ENCODE results near the gene MYCN. TPM values are rescaled to one million over a fixed set of nuclear protein-coding genes. Genes with fewer than 3 reads are reported as not detected.

The MYCN gene
- total and polyA plus RNA-seq, 5 donors, result 0.23 to 0.42 (median 0.29) TPM

- no peaks in the 10 kb centered on the region for H3K9me3 ChIP-seq (ENCODE audit: control insufficient read depth, low read length)
- H3K4me3 ChIP-seq (ENCODE audit: low read length), result peak overlapping the region; percentile 31
- H3K4me1 ChIP-seq (ENCODE audit: control insufficient read depth, insufficient read depth, low read length), result no peaks in the 10 kb centered on the region
- H3K27me3 ChIP-seq (ENCODE audit: control insufficient read depth, insufficient read depth), result no peaks in the 10 kb centered on the region
- H3K27ac ChIP-seq (ENCODE audit: low read length), result no peak overlapping the region
- ATAC-seq, result peak; percentile 3 to 6
- WGBS, result under 1% methylated on average over 52 of the region's 52 CpGs
- intact Hi-C loops (cut with DNase I), result loop anchor here in 3 of 4 donors (5.0 to 10.0 kb wide), 5 partner anchors 341 to 666 kb away; no protein-coding TSS in a partner anchor
- peak in 1 of 3 donors; percentile 47 for DNase-seq
Measured at GRCh38 chr2:15940661-15941480, 521 bp downstream of the MYCN start.

- ATAC-seq (no peak), DNase-seq (peak in 1 of 3 donors; percentile 18)
- H3K4me1 ChIP-seq (ENCODE audit: control insufficient read depth, insufficient read depth, low read length), result no peaks in the 10 kb centered on the region
- H3K27me3 ChIP-seq (ENCODE audit: control insufficient read depth, insufficient read depth), result no peaks in the 10 kb centered on the region
- intact Hi-C loops (cut with DNase I), result loop anchor here in 3 of 4 donors (5.0 to 10.0 kb wide), 5 partner anchors 341 to 666 kb away; no protein-coding TSS in a partner anchor
- no peak overlapping the region for H3K27ac ChIP-seq (ENCODE audit: low read length)
- H3K9me3 ChIP-seq (ENCODE audit: control insufficient read depth, low read length), result no peaks in the 10 kb centered on the region
- WGBS, result under 1% methylated on average over 14 of the region's 14 CpGs
- H3K4me3 ChIP-seq (ENCODE audit: low read length), result peak overlapping the region; percentile 31
Measured at GRCh38 chr2:15941481-15941850, 1.1 kb downstream of the MYCN start.

- intact Hi-C loops (cut with DNase I), result loop anchor here in 3 of 4 donors (5.0 to 10.0 kb wide), 5 partner anchors 340 to 665 kb away; no protein-coding TSS in a partner anchor
- WGBS, result under 1% methylated on average over 98 of the region's 98 CpGs
- H3K4me1 ChIP-seq (ENCODE audit: control insufficient read depth, insufficient read depth, low read length), result no peaks in the 10 kb centered on the region
- no peaks in the 10 kb centered on the region for H3K9me3 ChIP-seq (ENCODE audit: control insufficient read depth, low read length)
- no peak overlapping the region for H3K27ac ChIP-seq (ENCODE audit: low read length)
- DNase-seq (peak; percentile 34 to 65 (median 50)), ATAC-seq (peak; percentile 15 to 17)
- peak overlapping the region; percentile 31 for H3K4me3 ChIP-seq (ENCODE audit: low read length)
- H3K27me3 ChIP-seq (ENCODE audit: control insufficient read depth, insufficient read depth), result no peaks in the 10 kb centered on the region
Measured at GRCh38 chr2:15941871-15942710, 1.7 kb downstream of the MYCN start.

GRCh38 chr2:15942711-15943345, 2.5 kb downstream of the MYCN start:
- H3K27me3 ChIP-seq (ENCODE audit: control insufficient read depth, insufficient read depth), result no peaks in the 10 kb centered on the region
- ATAC-seq (no peak), DNase-seq (no peak)
- no peaks in the 10 kb centered on the region for H3K9me3 ChIP-seq (ENCODE audit: control insufficient read depth, low read length)
- peak overlapping the region; percentile 31 for H3K4me3 ChIP-seq (ENCODE audit: low read length)
- no peak overlapping the region for H3K27ac ChIP-seq (ENCODE audit: low read length)
- intact Hi-C loops (cut with DNase I), result loop anchor here in 3 of 4 donors (5.0 to 10.0 kb wide), 5 partner anchors 339 to 664 kb away; no protein-coding TSS in a partner anchor
- whole genome bisulfite sequencing, result 11% methylated on average over 34 of the region's 34 CpGs
- H3K4me1 ChIP-seq (ENCODE audit: control insufficient read depth, insufficient read depth, low read length), result no peaks in the 10 kb centered on the region

GRCh38 chr2:15943378-15944280, 3.3 kb downstream of the MYCN start:
- ATAC-seq (peak; percentile 64 to 68), DNase-seq (peak; percentile 24 to 81 (median 74))
- Histone ChIP-seq H3K4me1 (ENCODE audit: control insufficient read depth, insufficient read depth, low read length) (no peaks in the 10 kb centered on the region), H3K27me3 (ENCODE audit: control insufficient read depth, insufficient read depth) (no peaks in the 10 kb centered on the region), H3K27ac (ENCODE audit: low read length) (no peak overlapping the region), H3K9me3 (ENCODE audit: control insufficient read depth, low read length) (no peaks in the 10 kb centered on the region), H3K4me3 (ENCODE audit: low read length) (no peak overlapping the region)
- intact Hi-C loops (cut with DNase I), result loop anchor here in 3 of 4 donors (5.0 to 10.0 kb wide), 5 partner anchors 339 to 664 kb away; no protein-coding TSS in a partner anchor
- WGBS, result 7% methylated on average over 12 of the region's 12 CpGs

GRCh38 chr2:15944325-15945017, 4.1 kb downstream of the MYCN start:
- H3K4me3 ChIP-seq (ENCODE audit: low read length), result no peak overlapping the region
- ATAC-seq (no peak), DNase-seq (no peak)
- WGBS, result 58% methylated on average over 4 of the region's 4 CpGs
- H3K27me3 ChIP-seq (ENCODE audit: control insufficient read depth, insufficient read depth), result no peaks in the 10 kb centered on the region
- intact Hi-C loops (cut with DNase I), result loop anchor here in 3 of 4 donors (5.0 to 10.0 kb wide), 5 partner anchors 338 to 663 kb away; no protein-coding TSS in a partner anchor
- no peaks in the 10 kb centered on the region for H3K4me1 ChIP-seq (ENCODE audit: control insufficient read depth, insufficient read depth, low read length)
- no peak overlapping the region for H3K27ac ChIP-seq (ENCODE audit: low read length)
- H3K9me3 ChIP-seq (ENCODE audit: control insufficient read depth, low read length), result no peaks in the 10 kb centered on the region

GRCh38 chr2:15945909-15946705, 5.8 kb downstream of the MYCN start:
- 92% methylated on average over 17 of the region's 17 CpGs for WGBS
- no peak overlapping the region for H3K27ac ChIP-seq (ENCODE audit: low read length)
- intact Hi-C loops (cut with DNase I), result loop anchor here in 2 of 4 donors (10.0 kb wide), 2 partner anchors 339 to 659 kb away; no protein-coding TSS in a partner anchor
- no peaks in the 10 kb centered on the region for H3K4me1 ChIP-seq (ENCODE audit: control insufficient read depth, insufficient read depth, low read length)
- no peak for DNase-seq
- no peak overlapping the region for H3K4me3 ChIP-seq (ENCODE audit: low read length)
- no peaks in the 10 kb centered on the region for H3K9me3 ChIP-seq (ENCODE audit: control insufficient read depth, low read length)
- no peak for ATAC-seq
- H3K27me3 ChIP-seq (ENCODE audit: control insufficient read depth, insufficient read depth), result no peaks in the 10 kb centered on the region

- ATAC-seq (no peak), DNase-seq (no peak)
- no peaks in the 10 kb centered on the region for H3K4me1 ChIP-seq (ENCODE audit: control insufficient read depth, insufficient read depth, low read length)
- H3K27me3 ChIP-seq (ENCODE audit: control insufficient read depth, insufficient read depth), result no peaks in the 10 kb centered on the region
- 85% methylated on average over 3 of the region's 3 CpGs for WGBS
- intact Hi-C loops (cut with DNase I), result loop anchor here in 2 of 4 donors (10.0 kb wide), 2 partner anchors 338 to 658 kb away; no protein-coding TSS in a partner anchor
- no peak overlapping the region for H3K27ac ChIP-seq (ENCODE audit: low read length)
- no peak overlapping the region for H3K4me3 ChIP-seq (ENCODE audit: low read length)
- H3K9me3 ChIP-seq (ENCODE audit: control insufficient read depth, low read length), result no peaks in the 10 kb centered on the region
Measured at GRCh38 chr2:15946983-15947382, 6.6 kb downstream of the MYCN start.

- H3K27ac ChIP-seq (ENCODE audit: low read length), result no peak overlapping the region
- DNase-seq (no peak), ATAC-seq (no peak)
- H3K4me1 ChIP-seq (ENCODE audit: control insufficient read depth, insufficient read depth, low read length), result no peaks in the 10 kb centered on the region
- no peaks in the 10 kb centered on the region for H3K9me3 ChIP-seq (ENCODE audit: control insufficient read depth, low read length)
- H3K27me3 ChIP-seq (ENCODE audit: control insufficient read depth, insufficient read depth), result no peaks in the 10 kb centered on the region
- WGBS, result 88% methylated on average over 2 of the region's 2 CpGs
- H3K4me3 ChIP-seq (ENCODE audit: low read length), result no peak overlapping the region
- intact Hi-C loops (cut with DNase I), result loop anchor here in 2 of 4 donors (10.0 kb wide), 2 partner anchors 337 to 657 kb away; no protein-coding TSS in a partner anchor
Measured at GRCh38 chr2:15947431-15947830, 7.1 kb downstream of the MYCN start.
